Measurements from ENCODE around the gene SEPTIN1.

GRCh38 chr16:30358990-30359870 lies 23.1 kb downstream of the SEPTIN1 start:
- TF ChIP-seq MYC (IDR thresholded peaks at IDR 0.05; ENCODE audit: low read depth, low read length) (no peak), CTCF (IDR thresholded peaks at IDR 0.05; ENCODE audit: low read depth, low read length) (no peak), POLR2A (IDR thresholded peaks at IDR 0.05; ENCODE audit: extremely low read depth, insufficient read length) (no peak)
- TF ChIP-seq, protein P1, sequence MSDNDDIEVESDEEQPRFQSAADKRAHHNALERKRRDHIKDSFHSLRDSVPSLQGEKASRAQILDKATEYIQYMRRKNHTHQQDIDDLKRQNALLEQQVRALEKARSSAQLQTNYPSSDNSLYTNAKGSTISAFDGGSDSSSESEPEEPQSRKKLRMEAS (IDR thresholded peaks at IDR 0.05; ENCODE audit: low read depth, low read length) = no peak
